A549 (cell line): ENCODE measurements around the gene AHNAK2. TPM values are rescaled to one million over a fixed set of nuclear protein-coding genes. Genes with fewer than 3 reads are reported as not detected.

Source experiments
- ATAC-seq, 2 experiments: fragments of 200-7000 bp in 1 of 2; fragments of >200 bp in 1 of 2; cut with Nextera tagmentation in 1 of 2; cut with Tn5 transposase in 1 of 2; 3 replicates each; pipeline versions ENCODE4 v1.8.0 to v1.9.1; 2018 to 2020; ENCODE audit warnings: mild to moderate bottlenecking in 1 of 2, moderate library complexity in 1 of 2
- CTCF ChIA-PET: fragments of 300-600 bp; sonication (Branson Sonifier 250); formaldehyde crosslinking; extraction: SDS; loops from one replicate; lab custom pipeline; 2021; ENCODE audit warnings: antibody characterized with exemption, inconsistent platforms; lab: Yijun Ruan, JAX
- POLR2A ChIA-PET: fragments of 350-600 bp; formaldehyde crosslinking; extraction: SDS; loops from one replicate; lab custom pipeline; 2021; ENCODE audit warnings: antibody characterized with exemption, inconsistent platforms; lab: Yijun Ruan, JAX
- DNase-seq, 2 experiments: peaks; one replicate each; pipeline versions ENCODE4 v3.0.0 to v3.0.0-alpha.2; 2011 to 2016; ENCODE audit warnings: low read depth in 1 of 2, low spot score in 1 of 2
- FAIRE-seq: peaks from 2 replicates; lab custom pipeline; 2011; peaks lifted over from hg19 to GRCh38; lab: Jason Lieb, UNC
- H3K27ac ChIP-seq, 2 experiments: fragments of >200 bp; sonication (Bioruptor Twin); formaldehyde crosslinking; 3 replicates each; pipeline ENCODE4 v1.5.1; 2016 to 2017
- H3K4me1 ChIP-seq: fragments of >200 bp; sonication (Bioruptor Twin); formaldehyde crosslinking; 3 replicates; pipeline ENCODE4 v1.6.1; 2016
- H3K4me2 ChIP-seq: fragments of >200 bp; sonication (Bioruptor Twin); formaldehyde crosslinking; 3 replicates; pipeline ENCODE4 v1.6.1; 2016
- H3K4me3 ChIP-seq: fragments of >200 bp; sonication (Bioruptor Twin); formaldehyde crosslinking; 3 replicates; pipeline ENCODE4 v1.5.1; 2016
- H3K9me3 ChIP-seq: fragments of >200 bp; sonication (Bioruptor Twin); formaldehyde crosslinking; 3 replicates; pipeline ENCODE4 v1.6.1; 2016
- CBX2 ChIP-seq: fragments of 200-600 bp; sonication (generic); IDR thresholded peaks from 2 replicates; pipeline ENCODE4 v1.6.1; 2016; ENCODE audit warnings: low read depth, mild to moderate bottlenecking, borderline replicate concordance
- CBX8 ChIP-seq: fragments of 200-600 bp; sonication (generic); IDR thresholded peaks from 2 replicates; pipeline ENCODE4 v1.6.1; 2016
- CEBPB ChIP-seq, 2 experiments: fragments of >200 bp in 1 of 2; sonication (Bioruptor Twin) in 1 of 2; formaldehyde crosslinking in 1 of 2; IDR thresholded peaks; 2 replicates each; pipeline ENCODE4 v1.6.1; 2012 to 2016
- CHD2 ChIP-seq: fragments of 150-350 bp; IDR thresholded peaks from 2 replicates; pipeline ENCODE4 v1.6.1; 2014; ENCODE audit warnings: low read length; ENCODE audit not compliant: partially characterized antibody
- CTCF ChIP-seq: fragments of >200 bp; sonication (Bioruptor Twin); formaldehyde crosslinking; IDR thresholded peaks from 3 replicates; pipeline ENCODE4 v1.5.1; 2016
- E2F6 ChIP-seq: IDR thresholded peaks from 2 replicates; pipeline ENCODE4 v1.6.1; 2012; ENCODE audit warnings: low read depth, borderline replicate concordance
- EHF ChIP-seq: fragments of 250-450 bp; sonication (Bioruptor Pico); IDR thresholded peaks from 2 replicates; pipeline ENCODE4 v1.5.0; 2020; ENCODE audit warnings: mild to moderate bottlenecking
- FOSL2 ChIP-seq, 2 experiments: fragments of 450-650 bp in 1 of 2; fragments of >200 bp in 1 of 2; sonication (Bioruptor Twin) in 1 of 2; formaldehyde crosslinking; IDR thresholded peaks; 2 replicates each; pipeline versions ENCODE4 v1.5.0 to v1.6.1; 2016 to 2020; ENCODE audit warnings: mild to moderate bottlenecking in 1 of 2, moderate library complexity in 1 of 2
- HDAC2 ChIP-seq: fragments of 200-600 bp; sonication (generic); IDR thresholded peaks from 2 replicates; pipeline ENCODE4 v1.6.1; 2016
- HEYL ChIP-seq: fragments of 250-450 bp; sonication (Bioruptor Pico); IDR thresholded peaks from 2 replicates; pipeline ENCODE4 v1.8.0; 2021; ENCODE audit warnings: mild to moderate bottlenecking, moderate library complexity
- HMGXB4 ChIP-seq: fragments of 250-450 bp; sonication (Bioruptor Pico); IDR thresholded peaks from 2 replicates; pipeline ENCODE4 v1.5.0; 2021; ENCODE audit warnings: mild to moderate bottlenecking, moderate library complexity, borderline replicate concordance
- HOXA7 ChIP-seq: fragments of 250-450 bp; sonication (Bioruptor Pico); IDR thresholded peaks from 2 replicates; pipeline ENCODE4 v1.5.0; 2020; ENCODE audit warnings: mild to moderate bottlenecking, moderate library complexity
- HOXB13 ChIP-seq: fragments of 250-450 bp; sonication (Bioruptor Pico); IDR thresholded peaks from 2 replicates; pipeline ENCODE4 v1.5.0; 2020; ENCODE audit warnings: low read depth, mild to moderate bottlenecking, moderate library complexity
- HOXB5 ChIP-seq: fragments of 250-450 bp; sonication (Bioruptor Pico); IDR thresholded peaks from 2 replicates; pipeline ENCODE4 v1.5.0; 2020; ENCODE audit warnings: mild to moderate bottlenecking, moderate library complexity
- JUN ChIP-seq, 2 experiments: fragments of >200 bp; sonication (Bioruptor Twin); formaldehyde crosslinking; IDR thresholded peaks; 2 replicates in 1 of 2; 3 replicates in 1 of 2; pipeline ENCODE4 v1.6.1; 2016 to 2017
- KDM1A ChIP-seq: fragments of 200-600 bp; sonication (generic); IDR thresholded peaks from 2 replicates; pipeline ENCODE4 v1.6.1; 2016; ENCODE audit warnings: low read depth, mild to moderate bottlenecking
- KDM5A ChIP-seq: fragments of 200-600 bp; sonication (generic); IDR thresholded peaks from 2 replicates; pipeline ENCODE4 v1.6.1; 2016; ENCODE audit warnings: antibody characterized with exemption, mild to moderate bottlenecking
- MAFK ChIP-seq: fragments of 450-650 bp; IDR thresholded peaks from 2 replicates; pipeline ENCODE4 v1.6.1; 2014; ENCODE audit not compliant: partially characterized antibody
- MAX ChIP-seq: IDR thresholded peaks from 2 replicates; pipeline ENCODE4 v1.6.1; 2012
- MAZ ChIP-seq: fragments of 150-350 bp; IDR thresholded peaks from 2 replicates; pipeline ENCODE4 v1.6.1; 2014; ENCODE audit warnings: antibody characterized with exemption, low read depth, low read length, borderline replicate concordance
- NPAS2 ChIP-seq: fragments of 250-450 bp; sonication (Bioruptor Pico); IDR thresholded peaks from 2 replicates; pipeline ENCODE4 v1.8.0; 2022; ENCODE audit warnings: mild to moderate bottlenecking, moderate library complexity, borderline replicate concordance
- PHF8 ChIP-seq: fragments of 200-600 bp; sonication (generic); IDR thresholded peaks from 2 replicates; pipeline ENCODE4 v1.6.1; 2016; ENCODE audit warnings: low read depth, mild to moderate bottlenecking, antibody characterized with exemption, moderate library complexity, borderline replicate concordance
- RARB ChIP-seq: fragments of 250-450 bp; sonication (Bioruptor Pico); IDR thresholded peaks from 2 replicates; pipeline ENCODE4 v1.8.0; 2021; ENCODE audit warnings: mild to moderate bottlenecking, moderate library complexity
- RCOR1 ChIP-seq: fragments of 150-350 bp; IDR thresholded peaks from 2 replicates; pipeline ENCODE4 v1.6.1; 2014; ENCODE audit warnings: antibody characterized with exemption, low read length, low read depth
- SREBF2 ChIP-seq: fragments of 450-650 bp; IDR thresholded peaks from 2 replicates; pipeline ENCODE4 v1.6.1; 2014; ENCODE audit warnings: mild to moderate bottlenecking, moderate library complexity
- TFCP2L1 ChIP-seq: fragments of 250-450 bp; sonication (Bioruptor Pico); IDR thresholded peaks from 2 replicates; pipeline ENCODE4 v1.5.0; 2021; ENCODE audit warnings: mild to moderate bottlenecking
- ZC3H11A ChIP-seq: fragments of 450-650 bp; IDR thresholded peaks from 2 replicates; pipeline ENCODE4 v1.6.1; 2014; ENCODE audit warnings: antibody characterized with exemption, mild to moderate bottlenecking
- ZNF302 ChIP-seq: fragments of 250-450 bp; sonication (Bioruptor Pico); IDR thresholded peaks from 2 replicates; pipeline ENCODE4 v1.9.0; 2021; ENCODE audit warnings: inconsistent platforms, mild to moderate bottlenecking, moderate library complexity
- WGBS: methylation state at CpG from one replicate; pipeline ENCODE4 v1.1.6; 2017; ENCODE audit errors: missing lambda C conversion rate; 5-methylcytosine and 5-hydroxymethylcytosine counted together
- polyA plus RNA-seq, 4 experiments: library from polyadenylated mRNA; depleted of rRNA in 3 of 4; stranded (reverse); fragments of >200 nt; fragmentation: RNase III in 1 of 4; extraction: RNeasy Plus Mini Kit Qiagen cat#74134 plus additional on column Dnase treatment in 1 of 4; gene quantifications; 2 replicates in 3 of 4; 3 replicates in 1 of 4; pipeline ENCODE4 v1.2.3, GENCODE V29; 2011 to 2017

Gene AHNAK2
- polyA plus RNA-seq, 2 of the 4 experiments (the other 2 are of a cell fraction): 43.3 to 43.7 TPM

- POLR2A ChIA-PET: interaction anchor here (0.6 to 7.0 kb wide), 8 partner anchors 26 to 267 kb away, joined by 3 to 76 read pairs (median 3); partner anchors contain the start of genes CLBA1 and SIVA1
- FAIRE-seq: no peak
- Histone ChIP-seq H3K4me2 (peak overlapping the region; percentile 75), H3K4me3 (peak overlapping the region; percentile 97), H3K4me1 (peaks cover 72% of the 10 kb centered on the region), H3K27ac (peak overlapping the region; percentile 97 to 98), H3K9me3 (no peaks in the 10 kb centered on the region)
- WGBS: 2% methylated on average over 41 of the region's 75 CpGs
- TF ChIP-seq TFCP2L1 (CRISPR knock-in tag) (peak; percentile 21; the same call in 1 of the 2 replicates), MAX (0 out of 2 replicates have a peak, but pooled peaks have one; percentile 21), NPAS2 (no peak)
- ATAC-seq: peak; percentile 8 to 40; a peak in 4 of 6 replicates
- DNase-seq: peak in 1 of 2 experiments; percentile 53
- CTCF ChIA-PET: interaction anchor here (1.2 to 28.5 kb wide), 7 partner anchors 8 to 45 kb away, joined by 3 to 509 read pairs (median 8); partner anchors contain the start of gene AHNAK2
Observed at GRCh38 chr14:105019861-105020814, 42.0 kb upstream of the AHNAK2 start.

GRCh38 chr14:105018414-105018813 is 40.2 kb upstream of the AHNAK2 start:
- H3K4me2 ChIP-seq: peak overlapping the region; percentile 75
- ChIA-PET CTCF (interaction anchor here (0.7 to 28.5 kb wide), 10 partner anchors 10 to 462 kb away, joined by 3 to 509 read pairs (median 4); partner anchors contain the start of gene CLBA1), POLR2A (no interaction called here)
- no peak for FAIRE-seq
- DNase-seq: no peak
- ATAC-seq: no peak
- peak overlapping the region in 1 of 2 experiments; percentile 98; a peak in 3 of 6 replicates for H3K27ac ChIP-seq
- H3K4me3 ChIP-seq: no peak overlapping the region
- TF ChIP-seq HDAC2: no peak
- TF ChIP-seq HOXA7 (CRISPR knock-in tag): no peak
- TF ChIP-seq HOXB5: no peak
- no peak for TF ChIP-seq CTCF
- TF ChIP-seq E2F6: no peak
- TF ChIP-seq KDM5A: no peak
- no peak for TF ChIP-seq RCOR1
- TF ChIP-seq KDM1A: no peak
- TF ChIP-seq CBX8: no peak
- no peak for TF ChIP-seq JUN (IDR thresholded peaks at IDR 0.05)
- no peak for TF ChIP-seq CHD2
- TF ChIP-seq HEYL (CRISPR knock-in tag): no peak
- TF ChIP-seq MAZ: no peak
- TF ChIP-seq, all 56 proteins: peak for 0
- Histone ChIP-seq H3K9me3 (no peaks in the 10 kb centered on the region), H3K4me1 (peaks cover 70% of the 10 kb centered on the region)
- WGBS: 80% methylated on average over 4 of the region's 4 CpGs

- DNase-seq: no peak
- TF ChIP-seq ZC3H11A (no peak), CBX2 (no peak), HMGXB4 (CRISPR knock-in tag) (no peak), EHF (no peak), HOXB13 (CRISPR knock-in tag) (no peak), ZNF302 (CRISPR knock-in tag) (no peak), MAFK (no peak), RARB (CRISPR knock-in tag) (no peak), CHD2 (no peak), FOSL2 (IDR thresholded peaks at IDR 0.05) (no peak), FOSL2 (CRISPR knock-in tag; IDR thresholded peaks at IDR 0.05) (no peak), CEBPB (IDR thresholded peaks at IDR 0.05) (no peak), CBX8 (no peak), SREBF2 (no peak), PHF8 (no peak)
Observed at GRCh38 chr14:105015905-105016304, 37.7 kb upstream of the AHNAK2 start.

More at GRCh38 chr14:105015905-105016304, 37.7 kb upstream of the AHNAK2 start:
- Histone ChIP-seq H3K4me1 (peaks cover 72% of the 10 kb centered on the region), H3K27ac (0 out of 6 replicates have a peak overlapping the region, but pooled peaks of 1 of the 2 experiments have one; percentile 18), H3K9me3 (no peaks in the 10 kb centered on the region), H3K4me2 (peak overlapping the region; percentile 6; the same call in 1 of the 3 replicates), H3K4me3 (no peak overlapping the region)
- ChIA-PET CTCF (interaction anchor here (1.0 to 28.5 kb wide), 7 partner anchors 10 to 119 kb away, joined by 4 to 509 read pairs (median 7); no protein-coding TSS in a partner anchor), POLR2A (no interaction called here)
- WGBS: 84% methylated on average over 6 of the region's 6 CpGs
- no peak for ATAC-seq
- no peak for FAIRE-seq
